ENCODE data around the gene NAPA.
A peak's percentile ranks its signal among the peaks of the same experiment; 100 is the strongest.

The NAPA gene

GRCh38 chr19:47514869-47515588, at the start of gene NAPA:
Gene NAPA (minus strand): TSS chr19:47515063. CDS start chr19:47514940, 123 bp downstream.
- DNase-seq, result peak; percentile 100

- no peak for DNase-seq
These were observed 49.2 kb upstream of the NAPA start for GRCh38 chr19:47564081-47564480.

DNA sequence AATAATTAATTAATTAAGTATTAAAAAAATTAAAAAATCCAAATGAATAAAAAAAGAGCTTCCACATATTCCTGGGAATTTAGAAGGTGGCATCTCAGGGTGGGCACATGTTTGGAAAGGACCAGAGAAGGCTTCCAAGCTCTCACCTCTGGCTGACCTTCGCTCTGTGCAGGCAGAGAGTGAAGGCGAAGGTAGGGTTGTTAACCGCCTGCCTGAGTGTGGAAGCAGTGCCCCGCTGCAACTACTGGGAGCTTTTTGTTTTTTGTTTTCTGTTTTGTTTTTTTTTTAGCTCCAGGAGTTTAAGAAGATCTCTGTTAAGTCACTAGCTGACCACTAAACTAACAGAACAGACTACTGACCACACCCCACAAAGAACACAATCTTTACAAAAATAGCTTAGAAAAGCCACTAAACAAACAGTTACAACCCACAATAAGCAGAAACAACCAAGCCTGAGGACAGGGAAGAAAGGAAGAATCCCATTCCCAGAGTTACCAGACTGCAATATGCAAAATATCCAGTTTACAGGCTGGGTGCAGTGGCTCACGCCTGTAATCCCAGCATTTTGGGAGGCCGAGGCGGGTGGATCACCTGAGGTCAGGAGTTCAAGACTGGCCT, 46.7 kb upstream of the NAPA start:
- DNase-seq, result no peak

- DNase-seq, result no peak
These were observed 46.1 kb upstream of the NAPA start for GRCh38 chr19:47560999-47561398.

- DNase-seq, result no peak
These were observed 35.3 kb upstream of the NAPA start for GRCh38 chr19:47550129-47550528.

DNA sequence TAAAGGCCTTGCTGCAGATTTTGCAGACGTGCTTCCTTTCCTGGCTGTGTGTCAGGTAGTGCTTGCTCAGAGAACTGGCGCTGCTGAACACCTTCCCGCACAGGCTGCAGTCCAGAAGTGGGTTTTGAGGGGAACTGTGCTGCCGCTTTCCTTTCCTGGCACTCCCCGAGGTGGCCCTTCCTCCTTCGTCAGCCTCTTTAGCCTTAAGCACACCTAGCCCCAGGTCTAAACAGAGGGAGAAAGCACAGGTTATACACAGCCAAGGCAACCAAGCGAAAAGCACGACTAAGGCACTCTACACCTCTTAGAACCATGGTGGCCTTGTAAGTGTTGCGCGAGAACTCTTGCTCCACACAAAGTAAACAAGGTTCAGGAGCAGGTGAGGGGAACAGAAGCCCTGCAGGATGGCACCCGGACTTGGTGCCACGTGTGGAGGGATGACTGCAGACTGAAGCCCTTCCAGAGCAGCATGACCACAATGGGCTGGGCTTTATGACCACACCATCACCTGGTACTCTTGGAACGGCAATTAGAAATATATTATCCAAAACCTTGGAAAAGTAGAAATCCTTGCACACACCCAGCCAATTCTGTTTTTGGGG, 34.5 kb upstream of the NAPA start:
- DNase-seq, result no peak

GRCh38 chr19:47547199-47547598, 32.3 kb upstream of the NAPA start:
- DNase-seq, result no peak

GRCh38 chr19:47545061-47545948, 30.4 kb upstream of the NAPA start:
- DNase-seq, result no peak

GRCh38 chr19:47544476-47544875, 29.6 kb upstream of the NAPA start:
- no peak for DNase-seq

- no peak for DNase-seq
These were observed 29.2 kb upstream of the NAPA start for GRCh38 chr19:47544075-47544474.

GRCh38 chr19:47542030-47542475, 27.2 kb upstream of the NAPA start:
- no peak for DNase-seq

- no peak for DNase-seq
These were observed 26.7 kb upstream of the NAPA start for GRCh38 chr19:47541518-47541917.

DNA sequence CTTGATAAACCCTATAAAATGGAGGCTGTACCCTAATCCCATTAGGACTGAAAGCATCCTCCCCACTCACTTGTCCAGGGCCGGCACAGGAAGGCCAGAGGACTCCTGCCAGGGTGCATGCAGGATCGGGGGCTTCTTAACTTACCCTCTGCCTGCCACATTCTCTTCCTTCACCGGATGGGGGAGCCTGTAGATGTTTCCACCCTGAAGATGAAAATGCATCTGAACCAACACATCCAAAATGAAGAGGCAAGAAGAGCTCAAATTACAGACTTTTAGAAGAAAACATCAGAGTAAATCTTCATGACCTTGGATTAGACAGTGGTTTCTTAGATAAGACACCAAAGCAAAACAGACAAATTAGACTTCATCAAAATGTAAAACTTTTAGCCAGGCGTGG, 25.9 kb upstream of the NAPA start:
- DNase-seq, result no peak

- no peak for DNase-seq
These were observed 25.0 kb upstream of the NAPA start for GRCh38 chr19:47539747-47540311.

GRCh38 chr19:47538812-47539211, 23.9 kb upstream of the NAPA start:
- DNase-seq, result no peak

DNA sequence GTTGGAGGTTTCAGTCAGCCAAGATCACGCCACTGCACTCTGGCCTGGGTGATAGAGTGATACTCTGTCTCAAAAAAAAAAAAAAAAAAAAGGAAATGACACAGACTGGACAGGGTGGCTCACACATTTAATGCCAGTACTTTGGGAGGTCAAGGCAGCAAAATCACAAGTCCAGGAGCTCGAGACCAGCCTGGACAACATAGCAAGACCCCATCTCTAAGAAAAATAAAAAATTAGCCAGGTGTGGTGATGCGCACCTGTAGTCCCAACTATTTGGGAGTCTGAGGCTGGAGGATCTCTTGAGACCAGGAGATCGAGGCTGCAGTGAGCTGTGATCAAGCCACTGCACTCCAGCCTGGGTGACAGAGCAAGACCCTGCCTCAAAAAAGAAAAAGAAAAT, 22.6 kb upstream of the NAPA start:
- no peak for DNase-seq

GRCh38 chr19:47534628-47535027, 19.8 kb upstream of the NAPA start:
- DNase-seq, result no peak

- no peak for DNase-seq
These were observed 17.0 kb upstream of the NAPA start for GRCh38 chr19:47531640-47532387.

DNA sequence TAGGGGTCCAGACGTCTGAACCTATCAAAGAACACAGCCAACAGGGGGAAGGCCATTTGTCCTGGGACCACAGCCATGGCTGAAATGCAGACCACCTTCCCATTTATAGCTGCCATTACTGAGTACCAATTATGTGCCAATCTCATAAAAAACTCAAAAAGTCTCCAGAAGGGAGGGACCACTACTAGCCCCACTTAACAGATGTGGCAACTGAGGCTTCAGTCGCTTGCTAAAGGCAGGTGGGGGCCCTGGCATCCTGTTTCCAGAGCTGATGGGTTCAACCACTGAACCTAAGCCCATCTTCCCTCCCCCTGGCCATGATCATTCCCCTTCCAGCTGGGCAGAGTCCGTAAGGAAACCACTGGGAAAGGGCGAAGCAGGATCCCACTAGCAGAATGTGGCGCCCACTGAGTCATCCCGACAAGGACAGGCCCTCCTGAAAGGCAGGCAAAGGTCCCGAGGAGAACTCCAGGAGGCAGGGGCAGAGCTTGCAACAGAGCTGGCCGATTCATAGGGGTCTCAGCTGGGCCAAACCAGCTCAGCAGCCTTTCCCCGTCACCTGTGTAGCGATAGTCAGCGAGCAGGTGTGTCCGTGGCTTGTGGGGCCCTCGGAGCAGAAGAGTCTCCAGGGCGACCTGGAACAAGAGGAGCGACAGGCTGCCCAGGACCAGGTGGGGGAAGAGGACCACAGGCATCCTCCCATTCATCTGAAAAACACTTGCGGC, 14.3 kb upstream of the NAPA start:
- no peak for DNase-seq

GRCh38 chr19:47526798-47527197, 11.9 kb upstream of the NAPA start:
- no peak for DNase-seq

DNA sequence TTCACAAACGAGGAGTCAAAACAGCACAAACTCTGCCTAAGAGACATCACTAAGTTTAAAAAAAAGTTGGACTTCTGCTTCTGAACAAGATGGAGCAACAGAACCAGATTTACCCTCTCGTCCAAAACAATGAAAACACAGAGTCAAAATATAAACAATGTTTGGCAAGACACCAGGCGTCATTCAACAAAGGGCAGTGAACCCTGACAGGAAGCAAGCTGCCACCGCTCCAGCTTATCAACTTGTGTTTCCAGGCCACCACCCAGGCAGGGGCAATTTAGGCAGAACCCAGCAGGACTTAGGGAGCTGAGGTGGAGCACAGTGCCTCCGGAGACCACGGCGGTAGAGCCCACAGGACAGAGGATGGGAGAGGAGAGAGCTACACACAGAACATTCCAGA, 8.6 kb upstream of the NAPA start:
- DNase-seq, result no peak

Measured in stimulated activated CD4-positive, alpha-beta T cell treated with anti-CD3 and anti-CD28 coated beads, Interleukin-15, amount 100 ng/mL, for 24 hours (primary cell).